GM13976 (cell line): ENCODE data around the gene PTF1A.

Experiments used
- DNase-seq: peaks from one replicate; pipeline ENCODE4 v3.0.0; 2012; ENCODE audit warnings: low spot score
- in situ Hi-C: fragments of 300-500 bp; cut with MboI; formaldehyde crosslinking; loops from one replicate; pipeline ENCODE4 v1.12.0; 2022; ENCODE audit warnings: low sequenced_read_pairs, mixed read lengths, inconsistent platforms; ENCODE audit not compliant: unreplicated experiment
- TF ChIP-seq, protein P1 (sequence below): IDR thresholded peaks from 2 replicates; pipeline ENCODE4 v1.5.1; 2012; ENCODE audit warnings: borderline replicate concordance, mild to moderate bottlenecking; ENCODE audit not compliant: insufficient read depth; ENCODE audit errors: extremely low read depth, missing control alignments, control extremely low read depth

Gene PTF1A

DNA sequence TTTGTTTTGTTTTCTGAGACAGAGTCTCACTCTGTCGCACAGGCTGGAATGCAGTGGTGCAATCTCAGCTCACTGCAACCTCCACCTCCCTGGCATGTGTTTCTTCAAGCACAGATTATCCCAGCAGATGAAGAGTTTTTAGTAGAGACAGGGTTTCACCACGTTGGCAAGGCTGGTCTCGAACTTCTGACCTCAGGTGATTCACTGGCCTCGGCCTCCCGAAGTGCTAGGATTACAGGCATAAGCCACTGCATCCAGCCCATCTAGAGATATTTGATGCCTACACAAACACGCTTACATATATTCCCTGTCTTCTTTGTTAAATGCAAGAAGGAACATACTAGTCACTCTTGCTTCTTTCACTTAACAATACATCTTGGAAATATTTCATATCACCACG is 5.9 kb upstream of the PTF1A start:
- no peak for DNase-seq
- TF ChIP-seq, protein P1, sequence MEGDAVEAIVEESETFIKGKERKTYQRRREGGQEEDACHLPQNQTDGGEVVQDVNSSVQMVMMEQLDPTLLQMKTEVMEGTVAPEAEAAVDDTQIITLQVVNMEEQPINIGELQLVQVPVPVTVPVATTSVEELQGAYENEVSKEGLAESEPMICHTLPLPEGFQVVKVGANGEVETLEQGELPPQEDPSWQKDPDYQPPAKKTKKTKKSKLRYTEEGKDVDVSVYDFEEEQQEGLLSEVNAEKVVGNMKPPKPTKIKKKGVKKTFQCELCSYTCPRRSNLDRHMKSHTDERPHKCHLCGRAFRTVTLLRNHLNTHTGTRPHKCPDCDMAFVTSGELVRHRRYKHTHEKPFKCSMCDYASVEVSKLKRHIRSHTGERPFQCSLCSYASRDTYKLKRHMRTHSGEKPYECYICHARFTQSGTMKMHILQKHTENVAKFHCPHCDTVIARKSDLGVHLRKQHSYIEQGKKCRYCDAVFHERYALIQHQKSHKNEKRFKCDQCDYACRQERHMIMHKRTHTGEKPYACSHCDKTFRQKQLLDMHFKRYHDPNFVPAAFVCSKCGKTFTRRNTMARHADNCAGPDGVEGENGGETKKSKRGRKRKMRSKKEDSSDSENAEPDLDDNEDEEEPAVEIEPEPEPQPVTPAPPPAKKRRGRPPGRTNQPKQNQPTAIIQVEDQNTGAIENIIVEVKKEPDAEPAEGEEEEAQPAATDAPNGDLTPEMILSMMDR = no peak
- in situ Hi-C loops = no loop called here

DNA sequence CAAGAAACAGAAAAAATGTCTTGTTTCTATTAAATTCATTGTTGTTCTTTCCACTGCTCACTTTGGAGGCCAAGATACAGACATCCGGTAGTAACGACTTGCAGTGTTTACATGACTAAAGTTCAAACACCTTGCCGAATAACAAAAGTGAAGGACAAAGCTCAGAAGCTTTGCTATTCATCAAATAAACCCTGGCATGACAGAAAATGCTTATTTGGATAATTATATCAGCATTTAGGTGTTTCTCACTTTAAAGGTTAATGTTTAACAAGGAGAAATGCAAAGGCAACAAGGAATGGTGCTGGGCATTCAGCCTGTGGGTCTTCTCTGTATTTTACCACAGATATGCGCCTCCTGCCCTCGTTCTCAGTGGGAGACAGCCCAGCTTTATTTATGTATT is 5.4 kb upstream of the PTF1A start:
- TF ChIP-seq, protein P1 = no peak
- in situ Hi-C loops = no loop called here
- no peak for DNase-seq

DNA sequence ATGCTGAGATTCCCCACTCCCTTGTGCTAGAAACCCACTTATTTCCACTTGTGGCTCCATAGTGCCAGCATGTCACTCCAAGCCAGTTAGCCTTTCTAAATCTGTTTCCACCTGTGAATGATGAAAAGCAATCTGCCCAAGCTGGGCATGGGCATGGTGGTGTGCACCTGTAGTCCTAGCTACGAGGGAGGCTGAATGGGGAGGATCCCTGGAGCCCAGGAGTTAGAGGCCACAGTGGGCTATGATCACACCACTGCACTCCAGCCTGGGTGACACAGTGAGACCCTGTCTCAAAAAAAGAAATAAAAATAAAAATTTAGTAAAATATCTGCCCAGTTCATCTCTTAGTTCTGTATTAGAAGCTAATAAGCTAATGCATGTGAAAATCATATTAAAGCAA is 5.0 kb upstream of the PTF1A start:
- DNase-seq = no peak
- in situ Hi-C loops = no loop called here
- TF ChIP-seq, protein P1 = no peak

DNA sequence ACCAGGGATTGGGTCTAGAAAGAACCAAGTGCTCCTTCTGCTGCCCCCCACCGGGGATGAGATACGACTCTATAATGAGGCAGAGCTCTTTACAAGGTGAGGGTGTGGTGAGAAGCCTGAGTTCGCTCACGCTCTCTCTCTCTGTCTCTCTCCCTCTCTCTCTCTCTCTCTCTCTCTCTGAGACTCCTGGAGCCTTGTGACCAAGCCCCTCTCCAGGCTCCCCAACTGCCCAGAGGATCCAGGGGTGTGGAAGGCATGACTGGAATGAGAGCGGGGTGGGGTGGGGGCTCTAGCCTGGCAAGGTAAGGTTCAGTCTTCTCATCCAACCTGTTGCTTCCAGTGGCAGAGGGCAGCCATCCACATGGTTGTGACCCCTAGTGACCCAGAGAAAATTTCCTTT is 3.1 kb upstream of the PTF1A start:
- DNase-seq = no peak
- in situ Hi-C loops = no loop called here
- TF ChIP-seq, protein P1 = no peak

DNA sequence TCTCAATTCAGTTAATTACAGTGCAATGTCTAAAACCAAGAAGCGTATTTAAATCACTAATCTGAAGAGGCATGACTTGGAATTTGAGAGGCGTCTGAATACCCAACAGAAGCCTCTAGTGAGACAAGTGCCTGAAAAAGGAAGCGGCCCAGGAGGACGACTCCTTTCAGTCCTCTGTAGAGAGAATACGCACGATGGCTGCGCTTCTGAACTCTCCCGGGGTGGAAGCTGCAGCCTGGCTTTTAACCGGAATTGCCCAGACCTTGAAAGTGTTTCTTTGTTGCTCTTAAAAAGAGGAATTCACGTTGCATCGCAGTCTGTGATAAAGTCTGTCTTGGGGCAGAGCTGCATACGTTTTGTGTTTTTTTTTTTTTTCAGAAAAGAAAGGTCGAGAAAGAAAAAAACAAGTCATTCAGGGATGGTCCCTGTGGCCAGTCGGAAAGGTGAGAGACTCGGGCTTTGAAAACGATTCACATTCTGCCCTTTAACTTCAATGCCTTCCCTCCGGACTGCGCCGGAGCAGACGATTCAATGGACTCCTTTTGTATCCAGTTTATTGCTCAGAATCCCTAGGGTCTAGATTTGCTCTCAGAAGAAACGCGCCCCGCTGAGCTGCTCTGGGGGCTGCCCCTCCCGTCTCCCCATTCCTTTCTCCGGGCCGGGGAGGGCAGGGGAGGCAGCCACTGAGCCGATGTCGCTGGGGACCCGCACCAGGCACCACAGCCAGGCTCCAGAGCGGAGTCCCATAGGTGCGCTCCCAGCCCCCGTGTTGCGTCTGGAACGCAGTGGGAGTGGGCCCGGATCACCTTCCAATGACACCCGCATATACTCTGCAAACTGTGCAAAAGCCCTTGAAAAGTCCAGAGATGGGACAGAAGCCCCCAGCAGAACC is 994 bp upstream of the PTF1A start:
- in situ Hi-C loops = no loop called here
- TF ChIP-seq, protein P1 = no peak
- DNase-seq = no peak

DNA sequence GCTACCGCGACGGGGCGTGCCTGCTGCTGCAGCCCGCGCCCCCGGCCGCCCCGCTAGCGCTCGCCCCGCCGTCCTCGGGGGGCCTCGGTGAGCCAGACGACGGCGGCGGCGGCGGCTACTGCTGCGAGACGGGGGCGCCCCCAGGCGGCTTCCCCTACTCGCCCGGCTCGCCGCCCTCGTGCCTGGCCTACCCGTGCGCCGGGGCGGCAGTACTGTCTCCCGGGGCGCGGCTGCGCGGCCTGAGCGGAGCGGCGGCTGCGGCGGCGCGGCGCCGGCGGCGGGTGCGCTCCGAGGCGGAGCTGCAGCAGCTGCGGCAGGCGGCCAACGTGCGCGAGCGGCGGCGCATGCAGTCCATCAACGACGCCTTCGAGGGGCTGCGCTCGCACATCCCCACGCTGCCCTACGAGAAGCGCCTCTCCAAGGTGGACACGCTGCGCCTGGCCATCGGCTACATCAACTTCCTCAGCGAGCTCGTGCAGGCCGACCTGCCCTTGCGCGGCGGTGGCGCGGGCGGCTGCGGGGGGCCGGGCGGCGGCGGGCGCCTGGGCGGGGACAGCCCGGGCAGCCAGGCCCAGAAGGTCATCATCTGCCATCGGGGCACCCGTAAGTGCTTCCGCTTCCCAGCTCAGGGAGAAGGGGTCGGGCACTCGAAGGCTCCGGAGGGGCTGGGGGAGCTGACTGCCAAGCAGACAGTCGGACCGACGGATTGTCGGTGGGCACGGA is 761 bp downstream of the PTF1A start:
- in situ Hi-C loops = no loop called here

More for the DNA sequence above, 761 bp downstream of the PTF1A start:
- TF ChIP-seq, protein P1 = no peak
- no peak for DNase-seq
